ENCODE results near the gene CREB3L4. TPM values are rescaled to one million over a fixed set of nuclear protein-coding genes. Genes with fewer than 3 reads are reported as not detected.

Gene CREB3L4
- total RNA-seq, 2 experiments from 2014 or later = 2.9 to 3.9 TPM

- intact Hi-C loops (cut with DNase I, micrococcal nuclease) = loop anchor here in 1 of 2 experiments (5.0 kb wide), 1 partner anchor 35 kb away; the partner anchor contains the start of gene GATAD2B
- no peaks in the 10 kb centered on the region for H3K27me3 ChIP-seq (ENCODE audit: control insufficient read depth in 1 of 2, insufficient read depth in 2 of 2, low read length in 2 of 2)
- POLR2A ChIA-PET = interaction anchor here (0.6 to 5.0 kb wide), 10 partner anchors 8 to 174 kb away, joined by 3 to 85 read pairs (median 24); partner anchors contain the start of genes CREB3L4, DENND4B, GATAD2B and JTB
- Mint-ChIP-seq H3K9me3 (no peaks in the 10 kb centered on the region), H3K27ac (peak overlapping the region; percentile 89), H3K4me1 (ENCODE audit: low read depth) (peaks cover 58% of the 10 kb centered on the region), H3K4me3 (peak overlapping the region; percentile 94), H3K27me3 (no peaks in the 10 kb centered on the region), H3K36me3 (ENCODE audit: low read depth) (peaks cover 51% of the 10 kb centered on the region)
- H3K4me3 ChIP-seq (ENCODE audit: low read length) = peak overlapping the region; percentile 75
- TF ChIP-seq CTCF (IDR thresholded peaks at IDR 0.05) = no peak
- CTCF ChIA-PET = interaction anchor here (0.6 to 3.9 kb wide), 4 partner anchors 10 to 148 kb away, joined by 4 to 31 read pairs (median 22); partner anchors contain the start of genes CREB3L4, DENND4B and RAB13
- no peak for ATAC-seq (ENCODE audit: poor library complexity)
- H3K36me3 ChIP-seq (ENCODE audit: insufficient read depth, low read length) = peaks cover 27% of the 10 kb centered on the region
- peaks cover 58% of the 10 kb centered on the region for H3K4me1 ChIP-seq (ENCODE audit: insufficient read depth, low read length)
- H3K27ac ChIP-seq (ENCODE audit: low read depth in 1 of 2, low read length in 2 of 2) = peak overlapping the region; percentile 89 to 91
- DNase-seq = no peak
- no peaks in the 10 kb centered on the region for H3K9me3 ChIP-seq (ENCODE audit: control insufficient read depth in 1 of 2, insufficient read depth in 1 of 2, low read length in 2 of 2)
These were observed 10.5 kb upstream of the CREB3L4 start for GRCh38 chr1:153956997-153957715.

GRCh38 chr1:153957744-153958110 lies 10.0 kb upstream of the CREB3L4 start:
- POLR2A ChIA-PET = interaction anchor here (0.6 to 5.0 kb wide), 13 partner anchors 9 to 182 kb away, joined by 3 to 85 read pairs (median 4); partner anchors contain the start of genes CREB3L4, DENND4B, GATAD2B and JTB
- peaks cover 60% of the 10 kb centered on the region for H3K4me1 ChIP-seq (ENCODE audit: insufficient read depth, low read length)

More at GRCh38 chr1:153957744-153958110, 10.0 kb upstream of the CREB3L4 start:
- TF ChIP-seq CTCF (IDR thresholded peaks at IDR 0.05) = no peak
- Histone ChIP-seq H3K27me3 (ENCODE audit: control insufficient read depth in 1 of 2, insufficient read depth in 2 of 2, low read length in 2 of 2) (no peaks in the 10 kb centered on the region), H3K27ac (ENCODE audit: low read depth in 1 of 2, low read length in 2 of 2) (peak overlapping the region; percentile 89 to 91), H3K4me3 (ENCODE audit: low read length) (peak overlapping the region; percentile 75), H3K9me3 (ENCODE audit: control insufficient read depth in 1 of 2, insufficient read depth in 1 of 2, low read length in 2 of 2) (no peaks in the 10 kb centered on the region), H3K36me3 (ENCODE audit: insufficient read depth, low read length) (peaks cover 22% of the 10 kb centered on the region)
- Mint-ChIP-seq H3K36me3 (ENCODE audit: low read depth) (peaks cover 45% of the 10 kb centered on the region), H3K27me3 (no peaks in the 10 kb centered on the region), H3K27ac (peak overlapping the region; percentile 89), H3K9me3 (no peaks in the 10 kb centered on the region), H3K4me3 (peak overlapping the region; percentile 94), H3K4me1 (ENCODE audit: low read depth) (peaks cover 64% of the 10 kb centered on the region)
- DNase-seq = peak in 9 of 14 experiments; percentile 23 to 80 (median 41)
- ATAC-seq (ENCODE audit: poor library complexity) = peak; percentile 6
- CTCF ChIA-PET = interaction anchor here (0.6 to 3.9 kb wide), 5 partner anchors 9 to 148 kb away, joined by 3 to 31 read pairs (median 15); partner anchors contain the start of genes CREB3L4, DENND4B, JTB and RAB13
- intact Hi-C loops (cut with DNase I, micrococcal nuclease) = loop anchor here (1.0 to 5.0 kb wide), 8 partner anchors 10 to 35 kb away; partner anchors contain the start of genes JTB (in 2 of the 2), RPS27 (in 2 of the 2), CREB3L4 (in 1 of the 2) and DENND4B (in 1 of the 2)

Measured in CD4-positive, alpha-beta T cell (primary cell).